Measurements from ENCODE around the gene MLPH.

DNA sequence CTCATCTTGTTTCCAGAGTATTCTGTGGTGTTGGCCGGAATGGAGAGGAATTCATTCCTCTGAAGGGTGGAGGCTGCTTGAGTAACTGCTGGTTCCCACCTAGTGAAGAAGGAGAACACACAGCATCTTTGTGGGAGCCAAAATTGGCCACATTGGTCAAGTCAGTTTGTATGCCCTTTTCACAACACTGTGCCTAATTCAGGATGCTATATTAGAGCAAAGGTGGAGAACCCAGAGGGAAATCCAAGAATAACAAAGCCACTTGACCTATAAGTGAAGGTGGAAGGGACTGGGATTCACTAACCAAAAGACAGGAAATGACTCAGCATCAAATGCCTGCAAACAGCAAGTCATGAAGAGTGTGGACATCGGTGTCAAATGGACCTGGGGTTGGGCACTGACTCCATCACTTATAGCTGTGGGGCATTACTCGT is 27.3 kb upstream of the MLPH start:
- TF ChIP-seq, protein P1, sequence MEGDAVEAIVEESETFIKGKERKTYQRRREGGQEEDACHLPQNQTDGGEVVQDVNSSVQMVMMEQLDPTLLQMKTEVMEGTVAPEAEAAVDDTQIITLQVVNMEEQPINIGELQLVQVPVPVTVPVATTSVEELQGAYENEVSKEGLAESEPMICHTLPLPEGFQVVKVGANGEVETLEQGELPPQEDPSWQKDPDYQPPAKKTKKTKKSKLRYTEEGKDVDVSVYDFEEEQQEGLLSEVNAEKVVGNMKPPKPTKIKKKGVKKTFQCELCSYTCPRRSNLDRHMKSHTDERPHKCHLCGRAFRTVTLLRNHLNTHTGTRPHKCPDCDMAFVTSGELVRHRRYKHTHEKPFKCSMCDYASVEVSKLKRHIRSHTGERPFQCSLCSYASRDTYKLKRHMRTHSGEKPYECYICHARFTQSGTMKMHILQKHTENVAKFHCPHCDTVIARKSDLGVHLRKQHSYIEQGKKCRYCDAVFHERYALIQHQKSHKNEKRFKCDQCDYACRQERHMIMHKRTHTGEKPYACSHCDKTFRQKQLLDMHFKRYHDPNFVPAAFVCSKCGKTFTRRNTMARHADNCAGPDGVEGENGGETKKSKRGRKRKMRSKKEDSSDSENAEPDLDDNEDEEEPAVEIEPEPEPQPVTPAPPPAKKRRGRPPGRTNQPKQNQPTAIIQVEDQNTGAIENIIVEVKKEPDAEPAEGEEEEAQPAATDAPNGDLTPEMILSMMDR (IDR thresholded peaks at IDR 0.05): no peak
- TF ChIP-seq ZFX (IDR thresholded peaks at IDR 0.05; ENCODE audit: borderline replicate concordance): no peak

All from 22Rv1 (cell line).